Nephron progenitor cell (in vitro differentiated cells): ENCODE data around the gene RRP8.
A peak's percentile ranks its signal among the peaks of the same experiment; 100 is the strongest.

ENCODE experiments used
- DNase-seq: peaks from one replicate; pipeline ENCODE4 v3.0.0; 2021
- H3K27ac Mint-ChIP-seq: 2 replicates; pipeline ENCODE4 v1.8.0; 2021; ENCODE audit warnings: mild to moderate bottlenecking, moderate library complexity, mixed read lengths
- H3K27me3 Mint-ChIP-seq: 2 replicates; pipeline ENCODE4 v1.8.0; 2021; ENCODE audit warnings: mild to moderate bottlenecking, low read depth, mixed read lengths; ENCODE audit not compliant: poor library complexity
- H3K36me3 Mint-ChIP-seq: 2 replicates; pipeline ENCODE4 v1.8.0; 2021; ENCODE audit warnings: low read depth, mixed read lengths
- H3K4me1 Mint-ChIP-seq: 2 replicates; pipeline ENCODE4 v1.8.0; 2021; ENCODE audit warnings: mixed read lengths
- H3K4me3 Mint-ChIP-seq: 2 replicates; pipeline ENCODE4 v1.8.0; 2021; ENCODE audit warnings: mild to moderate bottlenecking, moderate library complexity, mixed read lengths
- H3K9me3 Mint-ChIP-seq: 2 replicates; pipeline ENCODE4 v1.8.0; 2021; ENCODE audit warnings: mild to moderate bottlenecking, moderate library complexity, mixed read lengths
- CTCF ChIP-seq: fragments of 200-600 bp; sonication (generic); IDR thresholded peaks from 2 replicates; pipeline ENCODE4 v1.5.0; 2021; ENCODE audit warnings: antibody characterized with exemption

The RRP8 gene

GRCh38 chr11:6620636-6621035 lies 17.2 kb upstream of the RRP8 start:
- Mint-ChIP-seq H3K27me3 (no peaks in the 10 kb centered on the region), H3K9me3 (no peaks in the 10 kb centered on the region), H3K27ac (no peak overlapping the region), H3K36me3 (peaks cover 17% of the 10 kb centered on the region), H3K4me3 (no peak overlapping the region), H3K4me1 (peaks cover 4% of the 10 kb centered on the region)
- TF ChIP-seq CTCF = no peak
- DNase-seq = no peak

- no peak for TF ChIP-seq CTCF
- Mint-ChIP-seq H3K4me3 (no peak within 1 kb of the TSS), H3K36me3 (peaks cover 17% of the 10 kb centered on the region), H3K4me1 (peaks cover 4% of the 10 kb centered on the region), H3K27me3 (no peaks in the 10 kb centered on the region), H3K27ac (no peak within 1 kb of the TSS), H3K9me3 (no peaks in the 10 kb centered on the region)
- DNase-seq = peak; percentile 88
Measured at GRCh38 chr11:6619004-6619745, 15.8 kb upstream of the RRP8 start, which contains the start of gene TPP1. TSS of gene TPP1 (minus strand) at chr11:6619422. CDS start at chr11:6619400, 22 bp downstream.

GRCh38 chr11:6618117-6619003 lies 14.9 kb upstream of the RRP8 start:
- Mint-ChIP-seq H3K27ac (no peak overlapping the region), H3K4me3 (no peak overlapping the region), H3K36me3 (peaks cover 15% of the 10 kb centered on the region), H3K27me3 (no peaks in the 10 kb centered on the region), H3K4me1 (peaks cover 4% of the 10 kb centered on the region), H3K9me3 (no peaks in the 10 kb centered on the region)
- DNase-seq = no peak
- TF ChIP-seq CTCF = no peak

GRCh38 chr11:6617315-6617781 lies 13.9 kb upstream of the RRP8 start:
- Mint-ChIP-seq H3K4me3 (no peak overlapping the region), H3K36me3 (peaks cover 15% of the 10 kb centered on the region), H3K9me3 (no peaks in the 10 kb centered on the region), H3K4me1 (peaks cover 4% of the 10 kb centered on the region), H3K27me3 (no peaks in the 10 kb centered on the region), H3K27ac (no peak overlapping the region)
- TF ChIP-seq CTCF = no peak
- no peak for DNase-seq

GRCh38 chr11:6616596-6617250 lies 13.3 kb upstream of the RRP8 start:
- Mint-ChIP-seq H3K9me3 (no peaks in the 10 kb centered on the region), H3K27ac (no peak overlapping the region), H3K4me3 (no peak overlapping the region), H3K4me1 (peaks cover 4% of the 10 kb centered on the region), H3K36me3 (peaks cover 15% of the 10 kb centered on the region), H3K27me3 (no peaks in the 10 kb centered on the region)
- no peak for DNase-seq
- no peak for TF ChIP-seq CTCF
